Measurements from ENCODE around the gene RASA3. TPM values are rescaled to one million over a fixed set of nuclear protein-coding genes. Genes with fewer than 3 reads are reported as not detected.

RASA3 gene
- total RNA-seq, 1 experiment from 2014 or later = 16.5 TPM

Other genes with a start within 250 kb of the RASA3 start
- not detected in 2 replicates for gene C13orf46, start 158.5 kb downstream of the RASA3 start, total RNA-seq (2014; rRNA removed; shearing (Covaris generic))
- not detected in 2 replicates for gene CFAP97D2, start 46.6 kb upstream of the RASA3 start, total RNA-seq (2014; rRNA removed; shearing (Covaris generic))
- gene CDC16, start 102.3 kb upstream of the RASA3 start, total RNA-seq (2014; rRNA removed; shearing (Covaris generic)) = 25.0 and 31.1 TPM in 2 replicates
- gene UPF3A, start 149.0 kb upstream of the RASA3 start, total RNA-seq (2014; rRNA removed; shearing (Covaris generic)) = 25.0 and 47.7 TPM in 2 replicates
- 14.3 and 17.2 TPM in 2 replicates for gene CHAMP1, start 181.9 kb upstream of the RASA3 start, total RNA-seq (2014; rRNA removed; shearing (Covaris generic))